WTC11 (cell line): ENCODE results near the gene CEP131. TPM values are rescaled to one million over a fixed set of nuclear protein-coding genes. Genes with fewer than 3 reads are reported as not detected.

Experiments used
- ATAC-seq: fragments of 200-7000 bp; cut with Tn5 transposase; 2 replicates; pipeline ENCODE4 v1.10.0; 2021; ENCODE audit warnings: mild to moderate bottlenecking, moderate library complexity
- CTCF ChIA-PET: fragments of 300-600 bp; sonication (Branson Sonifier 250); formaldehyde crosslinking; loops from one replicate; lab custom pipeline; 2021; ENCODE audit warnings: antibody characterized with exemption; lab: Charles Lee
- POLR2A ChIA-PET: fragments of 350-600 bp; sonication (Branson Sonifier 250); formaldehyde crosslinking; loops from one replicate; lab custom pipeline; 2021; ENCODE audit warnings: antibody characterized with exemption; lab: Charles Lee
- DNase-seq: peaks from one replicate; pipeline ENCODE4 v3.0.0; 2021; ENCODE audit warnings: low spot score
- H3K27ac Mint-ChIP-seq: 2 replicates; pipeline ENCODE4 v1.8.0; 2021; ENCODE audit warnings: mixed read lengths
- H3K27me3 Mint-ChIP-seq: 2 replicates; pipeline ENCODE4 v1.8.0; 2021; ENCODE audit warnings: low read depth, mild to moderate bottlenecking, moderate library complexity, mixed read lengths
- H3K36me3 Mint-ChIP-seq: 2 replicates; pipeline ENCODE4 v1.8.0; 2021; ENCODE audit warnings: mixed read lengths
- H3K4me1 Mint-ChIP-seq: 2 replicates; pipeline ENCODE4 v1.8.0; 2022; ENCODE audit warnings: mixed read lengths
- H3K4me3 Mint-ChIP-seq: 2 replicates; pipeline ENCODE4 v1.8.0; 2021; ENCODE audit warnings: mild to moderate bottlenecking, moderate library complexity, mixed read lengths
- H3K9me3 Mint-ChIP-seq: 2 replicates; pipeline ENCODE4 v1.8.0; 2021; ENCODE audit warnings: mixed read lengths
- AR ChIP-seq: fragments of 250-450 bp; sonication (Bioruptor Pico); IDR thresholded peaks from 2 replicates; pipeline ENCODE4 v1.9.0; 2021; ENCODE audit warnings: mild to moderate bottlenecking
- ATF2 ChIP-seq: sonication (generic); formaldehyde crosslinking; IDR thresholded peaks from 2 replicates; pipeline ENCODE4 v1.8.1; 2022; ENCODE audit warnings: low read depth, missing genetic modification reagents, borderline replicate concordance
- ATF3 ChIP-seq: sonication (generic); formaldehyde crosslinking; conservative IDR thresholded peaks from 2 replicates; pipeline ENCODE4 v1.8.1; 2022; ENCODE audit warnings: mild to moderate bottlenecking, missing genetic modification reagents
- CREB1 ChIP-seq: sonication (generic); formaldehyde crosslinking; IDR thresholded peaks from 2 replicates; pipeline ENCODE4 v1.8.0; 2023; ENCODE audit warnings: mild to moderate bottlenecking, missing genetic modification reagents
- E2F4 ChIP-seq: sonication (generic); formaldehyde crosslinking; IDR thresholded peaks from 2 replicates; pipeline ENCODE4 v1.8.1; 2022; ENCODE audit warnings: low read depth, mild to moderate bottlenecking, moderate library complexity, missing genetic modification reagents, borderline replicate concordance
- E2F5 ChIP-seq: sonication (generic); formaldehyde crosslinking; IDR thresholded peaks from 2 replicates; pipeline ENCODE4 v1.8.1; 2022; ENCODE audit warnings: mild to moderate bottlenecking, moderate library complexity, missing genetic modification reagents
- ERG ChIP-seq: fragments of 250-450 bp; sonication (Bioruptor Pico); IDR thresholded peaks from 2 replicates; pipeline ENCODE4 v1.8.0; 2021; ENCODE audit warnings: mild to moderate bottlenecking
- IRF1 ChIP-seq: sonication (generic); formaldehyde crosslinking; IDR thresholded peaks from 2 replicates; pipeline ENCODE4 v1.8.0; 2023; ENCODE audit warnings: missing genetic modification reagents
- JUN ChIP-seq: sonication (generic); formaldehyde crosslinking; IDR thresholded peaks from 2 replicates; pipeline ENCODE4 v1.8.0; 2023; ENCODE audit warnings: mild to moderate bottlenecking, missing genetic modification reagents
- MAX ChIP-seq: sonication (generic); formaldehyde crosslinking; IDR thresholded peaks from 2 replicates; pipeline ENCODE4 v1.8.0; 2022; ENCODE audit warnings: mild to moderate bottlenecking, missing genetic modification reagents
- NR1H2 ChIP-seq: sonication (generic); formaldehyde crosslinking; IDR thresholded peaks from 2 replicates; pipeline ENCODE4 v1.9.0; 2021; ENCODE audit warnings: mild to moderate bottlenecking, moderate library complexity, missing genetic modification reagents
- TP53 ChIP-seq: sonication (generic); formaldehyde crosslinking; IDR thresholded peaks from 2 replicates; pipeline ENCODE4 v1.8.1; 2023; ENCODE audit warnings: mild to moderate bottlenecking, missing genetic modification reagents
- USF2 ChIP-seq: sonication (generic); formaldehyde crosslinking; IDR thresholded peaks from 2 replicates; pipeline ENCODE4 v1.8.1; 2023; ENCODE audit warnings: mild to moderate bottlenecking, missing genetic modification reagents, moderate library complexity
- ZBTB21 ChIP-seq: sonication (generic); formaldehyde crosslinking; IDR thresholded peaks from 2 replicates; pipeline ENCODE4 v1.8.1; 2023; ENCODE audit warnings: mild to moderate bottlenecking, missing genetic modification reagents, borderline replicate concordance
- ZNF219 ChIP-seq: sonication (generic); formaldehyde crosslinking; IDR thresholded peaks from 2 replicates; pipeline ENCODE4 v1.8.0; 2023; ENCODE audit warnings: missing genetic modification reagents, mild to moderate bottlenecking, borderline replicate concordance
- ZNF232 ChIP-seq: sonication (generic); formaldehyde crosslinking; IDR thresholded peaks from 2 replicates; pipeline ENCODE4 v1.8.0; 2022; ENCODE audit warnings: mild to moderate bottlenecking, missing genetic modification reagents
- ZNF396 ChIP-seq: fragments of 250-450 bp; sonication (Bioruptor Pico); IDR thresholded peaks from 2 replicates; pipeline ENCODE4 v1.8.0; 2021; ENCODE audit warnings: mild to moderate bottlenecking, moderate library complexity, borderline replicate concordance
- ZNF671 ChIP-seq: fragments of 250-450 bp; sonication (Bioruptor Pico); IDR thresholded peaks from 2 replicates; pipeline ENCODE4 v1.8.0; 2021; ENCODE audit warnings: mild to moderate bottlenecking
- ZSCAN18 ChIP-seq: fragments of 250-450 bp; sonication (Bioruptor Pico); IDR thresholded peaks from 2 replicates; pipeline ENCODE4 v2.1.2; 2022; ENCODE audit warnings: mild to moderate bottlenecking, moderate library complexity
- total RNA-seq: library from RNA; stranded (reverse); gene quantifications from 3 replicates; pipeline ENCODE4 v1.2.3, GENCODE V29; 2021

The CEP131 gene
- total RNA-seq, 1 experiment from 2014 or later = 35.2 TPM

- no peak for TF ChIP-seq AR
- no peak for TF ChIP-seq E2F4 (CRISPR knock-in tag)
- TF ChIP-seq ZNF671 = no peak
- no peak for TF ChIP-seq ZSCAN18 (CRISPR knock-in tag)
- no peak for TF ChIP-seq ZNF396
- no peak for TF ChIP-seq ERG
- TF ChIP-seq CREB1 (CRISPR knock-in tag) = no peak
- TF ChIP-seq JUN (CRISPR knock-in tag) = no peak
- TF ChIP-seq, all 79 proteins: peak for 0
Measured at GRCh38 chr17:81184555-81184954, 38.2 kb downstream of the CEP131 start (continued).

- H3K9me3 Mint-ChIP-seq = no peaks in the 10 kb centered on the region
- no peaks in the 10 kb centered on the region for H3K27me3 Mint-ChIP-seq
- H3K4me1 Mint-ChIP-seq = no peaks in the 10 kb centered on the region
- CTCF ChIA-PET = interaction anchor here (1.1 kb wide), 1 partner anchor 160 kb away, joined by 3 read pairs; no protein-coding TSS in a partner anchor
- no peaks in the 10 kb centered on the region for H3K36me3 Mint-ChIP-seq
- TF ChIP-seq USF2 (CRISPR knock-in tag) = no peak
- no peak for TF ChIP-seq ATF3 (CRISPR knock-in tag)
- TF ChIP-seq, all 79 proteins: peak for 0
- no peak for ATAC-seq
- DNase-seq = no peak
- no peak overlapping the region for H3K4me3 Mint-ChIP-seq
- H3K27ac Mint-ChIP-seq = no peak overlapping the region
- POLR2A ChIA-PET = no interaction called here
Measured at GRCh38 chr17:81183807-81184206, 39.0 kb downstream of the CEP131 start.

- ChIA-PET CTCF (no interaction called here), POLR2A (no interaction called here)
- ATAC-seq (no peak), DNase-seq (no peak)
- Mint-ChIP-seq H3K27me3 (no peaks in the 10 kb centered on the region), H3K27ac (no peak overlapping the region), H3K9me3 (no peaks in the 10 kb centered on the region), H3K4me1 (no peaks in the 10 kb centered on the region), H3K4me3 (no peak overlapping the region), H3K36me3 (no peaks in the 10 kb centered on the region)
- no peak for TF ChIP-seq TP53 (CRISPR knock-in tag)
- TF ChIP-seq ZBTB21 (CRISPR knock-in tag) = no peak
Measured at GRCh38 chr17:81183316-81183715, 39.4 kb downstream of the CEP131 start.

- H3K27me3 Mint-ChIP-seq = no peaks in the 10 kb centered on the region
- no peak overlapping the region for H3K27ac Mint-ChIP-seq
- H3K4me3 Mint-ChIP-seq = no peak overlapping the region
- no peaks in the 10 kb centered on the region for H3K4me1 Mint-ChIP-seq
- ATAC-seq (no peak), DNase-seq (no peak)
- no peaks in the 10 kb centered on the region for H3K9me3 Mint-ChIP-seq
- ChIA-PET CTCF (no interaction called here), POLR2A (no interaction called here)
- H3K36me3 Mint-ChIP-seq = no peaks in the 10 kb centered on the region
- TF ChIP-seq MAX (no peak), ATF3 (CRISPR knock-in tag) (no peak), E2F5 (CRISPR knock-in tag) (no peak), ATF2 (CRISPR knock-in tag) (no peak), ZNF232 (no peak), IRF1 (CRISPR knock-in tag) (no peak), NR1H2 (no peak), ZNF219 (CRISPR knock-in tag) (no peak)
Measured at GRCh38 chr17:81182596-81182995, 40.2 kb downstream of the CEP131 start.
